Measurements from ENCODE around the gene CRAMP1. TPM values are rescaled to one million over a fixed set of nuclear protein-coding genes. Genes with fewer than 3 reads are reported as not detected.

CRAMP1 gene
- total RNA-seq, 6 donors from 2014 or later = 16.3 to 57.6 (median 20.6) TPM

DNA sequence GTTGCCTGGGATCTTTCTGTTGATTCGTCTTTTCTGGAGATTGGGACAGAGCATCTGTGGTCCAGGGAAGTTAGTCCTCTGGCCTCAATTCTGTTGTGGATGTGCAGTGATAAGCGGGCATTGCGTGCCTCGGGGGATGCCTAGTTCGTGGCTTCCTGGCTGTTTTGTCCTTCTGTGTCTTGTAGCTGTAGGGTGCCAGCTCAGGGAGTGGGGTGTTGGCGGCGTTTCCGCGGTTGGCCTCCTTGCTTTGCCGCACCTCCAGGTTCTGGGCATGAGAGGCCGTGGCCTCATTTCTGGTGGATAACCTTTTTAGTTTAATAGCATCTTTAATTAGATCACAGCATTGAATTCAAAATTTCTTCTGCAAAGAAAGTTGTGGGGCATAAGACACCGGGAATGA is 64.5 kb downstream of the CRAMP1 start:
- DNase-seq (no peak), ATAC-seq (ENCODE audit: low FRiP score in 2 of 2) (no peak)
- no peaks in the 10 kb centered on the region for H3K9me3 ChIP-seq
- peaks cover 7 to 26% (median 18%) of the 10 kb centered on the region in 4 donors for H3K4me1 ChIP-seq
- TF ChIP-seq POLR2A (IDR thresholded peaks at IDR 0.05) = no peak
- TF ChIP-seq POLR2AphosphoS5 (IDR thresholded peaks at IDR 0.05) = no peak
- TF ChIP-seq, protein P1, sequence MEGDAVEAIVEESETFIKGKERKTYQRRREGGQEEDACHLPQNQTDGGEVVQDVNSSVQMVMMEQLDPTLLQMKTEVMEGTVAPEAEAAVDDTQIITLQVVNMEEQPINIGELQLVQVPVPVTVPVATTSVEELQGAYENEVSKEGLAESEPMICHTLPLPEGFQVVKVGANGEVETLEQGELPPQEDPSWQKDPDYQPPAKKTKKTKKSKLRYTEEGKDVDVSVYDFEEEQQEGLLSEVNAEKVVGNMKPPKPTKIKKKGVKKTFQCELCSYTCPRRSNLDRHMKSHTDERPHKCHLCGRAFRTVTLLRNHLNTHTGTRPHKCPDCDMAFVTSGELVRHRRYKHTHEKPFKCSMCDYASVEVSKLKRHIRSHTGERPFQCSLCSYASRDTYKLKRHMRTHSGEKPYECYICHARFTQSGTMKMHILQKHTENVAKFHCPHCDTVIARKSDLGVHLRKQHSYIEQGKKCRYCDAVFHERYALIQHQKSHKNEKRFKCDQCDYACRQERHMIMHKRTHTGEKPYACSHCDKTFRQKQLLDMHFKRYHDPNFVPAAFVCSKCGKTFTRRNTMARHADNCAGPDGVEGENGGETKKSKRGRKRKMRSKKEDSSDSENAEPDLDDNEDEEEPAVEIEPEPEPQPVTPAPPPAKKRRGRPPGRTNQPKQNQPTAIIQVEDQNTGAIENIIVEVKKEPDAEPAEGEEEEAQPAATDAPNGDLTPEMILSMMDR (IDR thresholded peaks at IDR 0.05) = no peak
- no peak for TF ChIP-seq EP300 (IDR thresholded peaks at IDR 0.05)
- no peak overlapping the region for H3K27ac ChIP-seq
- no peaks in the 10 kb centered on the region for H3K27me3 ChIP-seq
- H3K4me3 ChIP-seq = no peak overlapping the region
- 89 to 93% methylated on average over 11 to 12 of the region's 12 CpGs for WGBS, 2 donors
- peaks cover 8 to 39% (median 36%) of the 10 kb centered on the region in 4 donors for H3K36me3 ChIP-seq

DNA sequence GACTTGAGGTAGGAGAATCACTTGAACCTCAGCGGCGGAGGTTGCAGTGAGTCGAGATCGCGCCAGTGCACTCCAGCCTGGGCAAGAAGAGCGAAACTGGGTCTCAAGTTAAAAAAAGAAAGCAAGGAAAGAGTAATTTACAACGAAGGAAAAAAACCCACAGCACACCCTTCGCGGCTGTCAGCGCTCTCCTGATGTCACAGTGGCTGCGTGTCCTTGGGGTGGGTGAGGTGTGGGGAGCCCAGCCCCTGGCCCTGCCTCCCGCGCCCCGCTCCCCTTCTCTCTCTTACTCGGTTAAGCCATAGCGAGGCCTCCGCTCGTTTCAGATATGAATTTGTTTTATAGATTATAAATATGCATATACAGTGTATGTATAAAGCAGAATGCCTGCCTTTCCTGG is 65.2 kb downstream of the CRAMP1 start:
- Histone ChIP-seq H3K36me3 (peaks cover 3 to 32% (median 29%) of the 10 kb centered on the region in 4 donors), H3K27me3 (no peaks in the 10 kb centered on the region), H3K9me3 (no peaks in the 10 kb centered on the region), H3K4me1 (peaks cover 7 to 26% (median 18%) of the 10 kb centered on the region in 4 donors), H3K27ac (peak overlapping the region in 1 of 4 donors; percentile 81), H3K4me3 (peak overlapping the region in 3 of 4 donors; percentile 62 to 88 (median 74))
- ATAC-seq (ENCODE audit: low FRiP score in 2 of 2) (no peak), DNase-seq (no peak)
- WGBS, 2 donors = 86 to 91% methylated on average over 18 of the region's 18 CpGs
- TF ChIP-seq, protein P1 (IDR thresholded peaks at IDR 0.05) = no peak
- TF ChIP-seq POLR2AphosphoS5 (IDR thresholded peaks at IDR 0.05) = no peak
- no peak for TF ChIP-seq EP300 (IDR thresholded peaks at IDR 0.05)
- no peak for TF ChIP-seq POLR2A (IDR thresholded peaks at IDR 0.05)

DNA sequence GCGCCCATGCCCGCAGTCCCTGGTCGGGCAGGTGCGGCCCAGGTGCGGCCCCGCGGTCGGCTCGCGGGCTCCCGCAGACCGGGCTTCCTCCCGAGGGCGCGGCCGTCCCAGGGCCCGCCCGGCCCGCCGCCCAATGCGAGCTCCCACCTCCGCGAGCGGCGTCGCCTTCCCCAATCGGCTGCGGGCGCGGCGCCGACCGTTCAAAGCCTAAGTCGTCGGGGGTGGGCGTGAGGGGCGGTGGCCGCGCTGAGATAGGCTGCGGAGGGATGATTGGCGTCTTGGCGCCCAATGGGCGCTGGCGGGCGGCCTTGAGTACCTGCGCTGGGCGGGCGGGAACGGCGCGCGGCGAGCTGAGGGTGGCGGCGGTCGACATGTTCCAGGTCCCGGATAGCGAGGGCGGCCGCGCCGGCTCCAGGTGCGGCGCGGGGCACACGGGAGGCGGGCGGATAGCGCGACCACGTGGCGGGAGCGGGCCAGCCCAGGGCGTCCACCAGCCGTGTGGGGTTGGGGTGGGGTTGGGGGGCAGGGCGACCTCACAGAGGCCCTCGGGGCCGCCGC is 65.9 kb downstream of the CRAMP1 start, which contains the start of gene JPT2:
Gene JPT2, plus strand, starts transcription at position 338 of the 558 bp plus-strand sequence. Its CDS starts 34 bp downstream, at position 372.
- ATAC-seq (ENCODE audit: low FRiP score in 2 of 2) (peak; percentile 98), DNase-seq (peak; percentile 96 to 100)
- Histone ChIP-seq H3K27me3 (no peaks in the 10 kb centered on the region), H3K27ac (peak within 1 kb of the TSS; percentile 63 to 81 (median 80)), H3K9me3 (no peaks in the 10 kb centered on the region), H3K4me3 (peak within 1 kb of the TSS; percentile 62 to 88 (median 77)), H3K4me1 (peaks cover 7 to 26% (median 18%) of the 10 kb centered on the region in 4 donors), H3K36me3 (peaks cover 0 to 27% (median 23%) of the 10 kb centered on the region in 4 donors)
- WGBS, 2 donors = 0 to 1% methylated on average over 23 to 50 of the region's 79 CpGs
- peak in 1 of 4 donors; percentile 74 for TF ChIP-seq POLR2A (IDR thresholded peaks at IDR 0.05)
- TF ChIP-seq POLR2AphosphoS5 (IDR thresholded peaks at IDR 0.05) = peak in 1 of 2 donors; percentile 73
- TF ChIP-seq, protein P1 (IDR thresholded peaks at IDR 0.05) = peak in 2 of 6 experiments; percentile 7 to 17
- no peak for TF ChIP-seq EP300 (IDR thresholded peaks at IDR 0.05)

DNA sequence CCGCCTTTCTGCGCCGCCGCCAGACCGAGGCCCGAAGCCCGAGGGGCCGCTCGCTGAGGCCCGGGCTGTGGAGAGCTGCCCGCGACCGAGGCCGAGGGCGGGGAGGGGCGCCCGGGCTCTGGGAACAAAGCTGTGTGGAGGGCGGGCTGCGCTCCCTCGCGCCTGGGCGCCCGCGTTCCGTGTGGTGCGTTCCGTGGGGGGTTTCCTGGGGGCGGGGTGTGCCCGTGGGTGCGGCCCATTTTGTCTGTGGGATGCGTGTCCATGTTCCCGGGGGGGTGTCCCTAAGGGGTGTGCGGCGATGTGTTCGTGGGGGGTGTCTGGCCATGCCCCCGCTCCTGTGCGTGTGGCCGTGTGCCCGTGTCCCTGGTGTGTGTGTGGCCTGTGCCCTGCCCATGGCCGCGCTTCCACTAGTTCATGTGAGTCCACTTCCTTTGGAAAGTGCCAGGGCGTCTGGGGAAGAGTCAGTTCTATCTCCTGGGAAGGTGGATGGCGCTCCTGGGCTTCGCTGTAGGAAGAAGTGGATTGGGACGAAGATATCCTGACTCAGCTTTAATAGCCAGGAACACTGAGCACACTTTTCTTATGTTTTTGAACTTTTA is 66.4 kb downstream of the CRAMP1 start:
- Histone ChIP-seq H3K27me3 (no peaks in the 10 kb centered on the region), H3K4me3 (peak overlapping the region; percentile 62 to 88 (median 77)), H3K27ac (peak overlapping the region; percentile 63 to 81 (median 80)), H3K4me1 (peaks cover 7 to 26% (median 18%) of the 10 kb centered on the region in 4 donors), H3K9me3 (no peaks in the 10 kb centered on the region), H3K36me3 (peaks cover 0 to 25% (median 20%) of the 10 kb centered on the region in 4 donors)
- DNase-seq = peak in 1 of 2 donors; percentile 61
- TF ChIP-seq EP300 (IDR thresholded peaks at IDR 0.05) = no peak
- TF ChIP-seq POLR2A (IDR thresholded peaks at IDR 0.05) = no peak
- TF ChIP-seq POLR2AphosphoS5 (IDR thresholded peaks at IDR 0.05) = no peak
- TF ChIP-seq, protein P1 (IDR thresholded peaks at IDR 0.05) = no peak
- 2 to 9% methylated on average over 4 to 10 of the region's 45 CpGs for WGBS, 2 donors
- ATAC-seq (ENCODE audit: low FRiP score in 2 of 2) = peak; percentile 6 to 50
